Measurements from ENCODE around the gene TSPAN9. TPM values are rescaled to one million over a fixed set of nuclear protein-coding genes. Genes with fewer than 3 reads are reported as not detected.

Gene TSPAN9
- total RNA-seq, 1 experiment from 2014 or later, result 11.0 TPM

- DNase-seq (ENCODE audit: low read depth), result no peak
- in situ Hi-C loops (cut with HindIII; ENCODE audit: low pct_unique_long_range_greater_than_20kb, low sequenced_read_pairs), result no loop called here
Measured at GRCh38 chr12:3069714-3070113, 7.5 kb upstream of the TSPAN9 start.

GRCh38 chr12:3071107-3071506 lies 6.1 kb upstream of the TSPAN9 start:
- in situ Hi-C loops (cut with HindIII; ENCODE audit: low pct_unique_long_range_greater_than_20kb, low sequenced_read_pairs), result no loop called here
- no peak for DNase-seq (ENCODE audit: low read depth)

GRCh38 chr12:3071710-3072109 lies 5.5 kb upstream of the TSPAN9 start:
- in situ Hi-C loops (cut with HindIII; ENCODE audit: low pct_unique_long_range_greater_than_20kb, low sequenced_read_pairs), result no loop called here
- no peak for DNase-seq (ENCODE audit: low read depth)

- in situ Hi-C loops (cut with HindIII; ENCODE audit: low pct_unique_long_range_greater_than_20kb, low sequenced_read_pairs), result no loop called here
- peak; percentile 58 for DNase-seq (ENCODE audit: low read depth)
Measured at GRCh38 chr12:3073438-3074250, 3.5 kb upstream of the TSPAN9 start.

GRCh38 chr12:3075315-3075714 lies 1.9 kb upstream of the TSPAN9 start:
- DNase-seq (ENCODE audit: low read depth), result no peak
- in situ Hi-C loops (cut with HindIII; ENCODE audit: low pct_unique_long_range_greater_than_20kb, low sequenced_read_pairs), result no loop called here

- in situ Hi-C loops (cut with HindIII; ENCODE audit: low pct_unique_long_range_greater_than_20kb, low sequenced_read_pairs), result no loop called here
- no peak for DNase-seq (ENCODE audit: low read depth)
Measured at GRCh38 chr12:3077572-3078081, 448 bp downstream of the TSPAN9 start.

GRCh38 chr12:3078086-3078820 lies 1.1 kb downstream of the TSPAN9 start:
- in situ Hi-C loops (cut with HindIII; ENCODE audit: low pct_unique_long_range_greater_than_20kb, low sequenced_read_pairs), result no loop called here

GRCh38 chr12:3081091-3081490 lies 3.9 kb downstream of the TSPAN9 start:
- in situ Hi-C loops (cut with HindIII; ENCODE audit: low pct_unique_long_range_greater_than_20kb, low sequenced_read_pairs), result no loop called here
- no peak for DNase-seq (ENCODE audit: low read depth)

More at GRCh38 chr12:3078086-3078820, 1.1 kb downstream of the TSPAN9 start:
- peak; percentile 8 for DNase-seq (ENCODE audit: low read depth)

GRCh38 chr12:3081886-3082285 lies 4.7 kb downstream of the TSPAN9 start:
- in situ Hi-C loops (cut with HindIII; ENCODE audit: low pct_unique_long_range_greater_than_20kb, low sequenced_read_pairs), result no loop called here
- DNase-seq (ENCODE audit: low read depth), result no peak

GRCh38 chr12:3083241-3083920 lies 6.2 kb downstream of the TSPAN9 start:
- in situ Hi-C loops (cut with HindIII; ENCODE audit: low pct_unique_long_range_greater_than_20kb, low sequenced_read_pairs), result no loop called here
- no peak for DNase-seq (ENCODE audit: low read depth)

GRCh38 chr12:3083921-3084347 lies 6.8 kb downstream of the TSPAN9 start:
- in situ Hi-C loops (cut with HindIII; ENCODE audit: low pct_unique_long_range_greater_than_20kb, low sequenced_read_pairs), result no loop called here
- no peak for DNase-seq (ENCODE audit: low read depth)

GRCh38 chr12:3084742-3085141 lies 7.6 kb downstream of the TSPAN9 start:
- in situ Hi-C loops (cut with HindIII; ENCODE audit: low pct_unique_long_range_greater_than_20kb, low sequenced_read_pairs), result no loop called here
- DNase-seq (ENCODE audit: low read depth), result no peak

- DNase-seq (ENCODE audit: low read depth), result no peak
- in situ Hi-C loops (cut with HindIII; ENCODE audit: low pct_unique_long_range_greater_than_20kb, low sequenced_read_pairs), result no loop called here
Measured at GRCh38 chr12:3085341-3086139, 8.4 kb downstream of the TSPAN9 start.

- no peak for DNase-seq (ENCODE audit: low read depth)
- in situ Hi-C loops (cut with HindIII; ENCODE audit: low pct_unique_long_range_greater_than_20kb, low sequenced_read_pairs), result no loop called here
Measured at GRCh38 chr12:3086211-3086610, 9.0 kb downstream of the TSPAN9 start.

GRCh38 chr12:3086729-3087323 lies 9.6 kb downstream of the TSPAN9 start:
- in situ Hi-C loops (cut with HindIII; ENCODE audit: low pct_unique_long_range_greater_than_20kb, low sequenced_read_pairs), result no loop called here
- no peak for DNase-seq (ENCODE audit: low read depth)

- no peak for DNase-seq (ENCODE audit: low read depth)
- in situ Hi-C loops (cut with HindIII; ENCODE audit: low pct_unique_long_range_greater_than_20kb, low sequenced_read_pairs), result no loop called here
Measured at GRCh38 chr12:3087758-3088650, 10.8 kb downstream of the TSPAN9 start.

GRCh38 chr12:3089588-3089987 lies 12.4 kb downstream of the TSPAN9 start:
- no peak for DNase-seq (ENCODE audit: low read depth)
- in situ Hi-C loops (cut with HindIII; ENCODE audit: low pct_unique_long_range_greater_than_20kb, low sequenced_read_pairs), result no loop called here
